Lower leg skin (tissue), 3 donors: Measurements from ENCODE around the gene ARHGAP15.

Experiments used
- CTCF ChIP-seq, 3 donors: fragments of 450-650 bp; IDR thresholded peaks; one replicate each; pipeline ENCODE4 v1.5.1; 2016; ENCODE audit warnings: antibody characterized with exemption in 3 of 3, mild to moderate bottlenecking in 3 of 3, moderate library complexity in 2 of 3
- POLR2A ChIP-seq, 2 donors: fragments of 450-650 bp; IDR thresholded peaks; one replicate each; pipeline ENCODE4 v1.6.1; 2016 to 2017; ENCODE audit warnings: antibody characterized with exemption in 2 of 2, mild to moderate bottlenecking in 1 of 2, moderate library complexity in 1 of 2

DNA sequence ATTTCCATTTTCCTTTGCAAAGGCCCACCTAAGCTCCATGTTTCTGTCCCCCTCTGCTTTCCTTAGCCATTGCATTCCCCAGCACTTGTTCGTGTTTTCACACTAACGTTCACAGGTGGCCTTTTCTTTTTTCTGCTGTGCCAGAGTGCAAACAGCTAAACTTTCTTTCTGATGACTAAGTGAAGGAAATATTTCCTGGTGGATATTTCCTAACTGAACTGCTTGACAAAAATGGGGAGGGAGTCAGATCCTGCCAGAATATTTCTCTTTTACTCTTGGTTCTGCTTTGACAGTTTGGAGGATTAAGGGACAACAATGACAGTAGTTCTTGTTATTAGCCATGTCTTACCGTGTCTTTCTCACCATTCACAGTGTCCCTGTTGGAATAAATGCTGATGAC lies 344.0 kb downstream of the ARHGAP15 start:
- no peak for TF ChIP-seq CTCF (IDR thresholded peaks at IDR 0.05)
- no peak for TF ChIP-seq POLR2A (IDR thresholded peaks at IDR 0.05)
